Sigmoid colon (tissue), 4 donors: ENCODE data around the gene BOLA1.
"Not testable (repeated sequence)": the region's sequence is repeated elsewhere in the genome, so short reads cannot be mapped to it uniquely, and the experiment has no call there.

Source experiments
- EP300 ChIP-seq, 4 donors: sonication (generic); formaldehyde crosslinking; IDR thresholded peaks; one replicate each; pipeline ENCODE4 v1.6.1; 2017; ENCODE audit warnings: antibody characterized with exemption in 4 of 4
- POLR2A ChIP-seq, 2 donors: fragments of 450-650 bp; IDR thresholded peaks; one replicate each; pipeline ENCODE4 v1.6.1; 2016; ENCODE audit warnings: antibody characterized with exemption in 2 of 2, mild to moderate bottlenecking in 2 of 2, moderate library complexity in 2 of 2
- TF ChIP-seq, protein P1 (sequence below), 4 experiments: fragments of 450-650 bp in 3 of 4; fragments of 200-600 bp in 1 of 4; IDR thresholded peaks; one replicate each; pipeline ENCODE4 v1.5.1; 2016 to 2019; ENCODE audit warnings: antibody characterized with exemption in 4 of 4, mild to moderate bottlenecking in 3 of 4, moderate library complexity in 2 of 4

DNA sequence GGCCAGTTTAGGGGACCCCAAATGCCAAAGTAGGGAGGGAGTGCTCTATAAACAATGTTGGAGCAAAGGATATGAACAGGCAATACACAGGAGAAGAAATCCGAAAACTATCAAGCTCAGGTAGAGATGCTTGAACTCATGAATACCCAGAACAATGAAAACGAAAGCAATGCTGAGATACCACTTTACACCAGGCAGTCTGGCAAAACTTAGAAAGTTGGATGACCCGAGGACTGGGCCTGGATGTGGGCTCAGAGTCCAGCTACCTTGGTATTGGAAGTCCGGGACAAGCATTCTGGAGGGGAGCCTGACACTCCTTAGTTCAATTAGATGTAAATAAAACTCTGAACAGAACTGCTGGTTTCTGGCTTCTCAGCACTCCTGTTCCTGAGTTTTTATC lies 26.3 kb upstream of the BOLA1 start:
- TF ChIP-seq, protein P1, sequence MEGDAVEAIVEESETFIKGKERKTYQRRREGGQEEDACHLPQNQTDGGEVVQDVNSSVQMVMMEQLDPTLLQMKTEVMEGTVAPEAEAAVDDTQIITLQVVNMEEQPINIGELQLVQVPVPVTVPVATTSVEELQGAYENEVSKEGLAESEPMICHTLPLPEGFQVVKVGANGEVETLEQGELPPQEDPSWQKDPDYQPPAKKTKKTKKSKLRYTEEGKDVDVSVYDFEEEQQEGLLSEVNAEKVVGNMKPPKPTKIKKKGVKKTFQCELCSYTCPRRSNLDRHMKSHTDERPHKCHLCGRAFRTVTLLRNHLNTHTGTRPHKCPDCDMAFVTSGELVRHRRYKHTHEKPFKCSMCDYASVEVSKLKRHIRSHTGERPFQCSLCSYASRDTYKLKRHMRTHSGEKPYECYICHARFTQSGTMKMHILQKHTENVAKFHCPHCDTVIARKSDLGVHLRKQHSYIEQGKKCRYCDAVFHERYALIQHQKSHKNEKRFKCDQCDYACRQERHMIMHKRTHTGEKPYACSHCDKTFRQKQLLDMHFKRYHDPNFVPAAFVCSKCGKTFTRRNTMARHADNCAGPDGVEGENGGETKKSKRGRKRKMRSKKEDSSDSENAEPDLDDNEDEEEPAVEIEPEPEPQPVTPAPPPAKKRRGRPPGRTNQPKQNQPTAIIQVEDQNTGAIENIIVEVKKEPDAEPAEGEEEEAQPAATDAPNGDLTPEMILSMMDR (IDR thresholded peaks at IDR 0.05) = not testable (repeated sequence)
- not testable (repeated sequence) for TF ChIP-seq EP300, POLR2A (IDR thresholded peaks at IDR 0.05)
